OCI-LY7 (cell line): ENCODE data around the gene TAF1B. TPM values are rescaled to one million over a fixed set of nuclear protein-coding genes. Genes with fewer than 3 reads are reported as not detected.
"Not testable (repeated sequence)": the region's sequence is repeated elsewhere in the genome, so short reads cannot be mapped to it uniquely, and the experiment has no call there.

Experiments used
- BruUV-seq: library from RNA; stranded (reverse); fragments of 400-500 nt; replicated peaks from 2 replicates; lab custom pipeline; 2021; lab: Mats Ljungman, UMichigan
- CTCF ChIA-PET: fragments of 300-600 bp; sonication (Branson Sonifier 250); formaldehyde crosslinking; loops from one replicate; lab custom pipeline; 2022; ENCODE audit warnings: antibody characterized with exemption; ENCODE audit not compliant: unreplicated experiment; lab: Charles Lee
- POLR2A ChIA-PET: fragments of 300-600 bp; sonication (Branson Sonifier 250); formaldehyde crosslinking; loops from one replicate; lab custom pipeline; 2022; ENCODE audit warnings: antibody characterized with exemption; lab: Charles Lee
- DNase-seq: peaks from one replicate; pipeline ENCODE4 v3.0.0-alpha.2; 2015; ENCODE audit warnings: low spot score
- H2AFZ ChIP-seq: fragments of 200-600 bp; sonication (generic), shearing (Covaris generic); 2 replicates; pipeline ENCODE4 v1.6.1; 2014; ENCODE audit warnings: mild to moderate bottlenecking, antibody characterized with exemption, low read length, moderate library complexity
- H3K27ac ChIP-seq: fragments of 200-600 bp; sonication (generic); 2 replicates; pipeline ENCODE4 v1.5.1; 2014; ENCODE audit warnings: mixed run types, low read depth, mild to moderate bottlenecking, moderate library complexity, low read length, inconsistent platforms; ENCODE audit not compliant: poor library complexity, severe bottlenecking
- H3K36me3 ChIP-seq: fragments of 200-600 bp; sonication (generic); 2 replicates; pipeline ENCODE4 v1.6.1; 2014; ENCODE audit warnings: mild to moderate bottlenecking, antibody characterized with exemption, low read length, moderate library complexity, mixed read lengths; ENCODE audit not compliant: insufficient read depth
- H3K4me1 ChIP-seq: fragments of 200-600 bp; sonication (generic); 2 replicates; pipeline ENCODE4 v1.5.1; 2014; ENCODE audit warnings: mild to moderate bottlenecking, low read length; ENCODE audit not compliant: insufficient read depth, poor library complexity, severe bottlenecking
- H3K4me2 ChIP-seq: fragments of 200-600 bp; sonication (generic); 2 replicates; pipeline ENCODE4 v1.6.1; 2014; ENCODE audit warnings: mild to moderate bottlenecking, low read length
- H3K4me3 ChIP-seq: fragments of 200-600 bp; sonication (generic); 2 replicates; pipeline ENCODE4 v1.5.1; 2014; ENCODE audit warnings: mild to moderate bottlenecking, low read depth, low read length; ENCODE audit not compliant: poor library complexity, severe bottlenecking
- H3K79me2 ChIP-seq: fragments of 200-600 bp; sonication (generic); 2 replicates; pipeline ENCODE4 v1.6.1; 2016; ENCODE audit warnings: low read depth, mild to moderate bottlenecking, low read length, moderate library complexity, mixed read lengths; ENCODE audit not compliant: insufficient read depth
- H3K9me2 ChIP-seq: fragments of 200-600 bp; sonication (generic); 2 replicates; pipeline ENCODE4 v1.6.1; 2016; ENCODE audit warnings: mild to moderate bottlenecking, low read length, mixed read lengths; ENCODE audit not compliant: insufficient read depth
- H3K9me3 ChIP-seq: fragments of 200-600 bp; sonication (generic); 2 replicates; pipeline ENCODE4 v1.6.1; 2014; ENCODE audit warnings: mild to moderate bottlenecking, mixed run types, low read length, mixed read lengths
- H4K20me1 ChIP-seq: fragments of 200-600 bp; sonication (generic); 2 replicates; pipeline ENCODE4 v1.6.1; 2014; ENCODE audit warnings: mild to moderate bottlenecking, antibody characterized with exemption, low read length, moderate library complexity, mixed read lengths; ENCODE audit not compliant: insufficient read depth
- EZH2phosphoT487 ChIP-seq: fragments of 200-600 bp; sonication (generic); IDR thresholded peaks from 2 replicates; pipeline ENCODE4 v1.6.1; 2018; ENCODE audit warnings: low read depth, borderline replicate concordance, mild to moderate bottlenecking, mixed run types, antibody characterized with exemption, low read length, moderate library complexity, mixed read lengths
- intact Hi-C: fragments of 100-400 bp; cut with micrococcal nuclease; formaldehyde crosslinking; loops from one replicate; pipeline ENCODE4 v1.10.0; 2022; ENCODE audit not compliant: unreplicated experiment
- total RNA-seq, 2 experiments: library from RNA; depleted of rRNA in 1 of 2; stranded (reverse); fragments of >200 nt in 1 of 2; shearing (Covaris generic) in 1 of 2; gene quantifications; 2 replicates each; pipeline ENCODE4 v1.2.3, GENCODE V29; 2014 to 2022
- TF ChIP-seq, protein P1 (sequence below): fragments of 200-600 bp; sonication (generic); conservative IDR thresholded peaks from 2 replicates; pipeline ENCODE4 v1.5.1; 2014; ENCODE audit warnings: mild to moderate bottlenecking, antibody characterized with exemption, low read length, moderate library complexity, mixed read lengths

The TAF1B gene
- total RNA-seq, 2 experiments from 2014 or later: 25.1 to 35.3 TPM

DNA sequence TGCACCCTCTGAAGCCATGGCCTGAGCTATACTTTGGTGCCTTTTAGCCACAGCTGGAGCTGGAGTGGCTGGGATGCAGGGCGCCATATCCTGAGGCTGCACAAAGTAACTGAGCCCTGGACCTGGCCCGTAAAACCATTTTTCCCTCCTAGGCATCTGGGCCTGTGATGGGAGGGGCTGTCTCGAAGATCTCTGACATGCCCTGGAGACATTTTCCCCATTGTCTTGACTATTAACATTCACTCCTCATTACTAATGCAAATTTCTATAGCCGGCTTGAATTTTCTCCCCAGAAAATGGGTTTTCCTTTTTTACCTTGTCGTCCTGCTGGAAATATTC lies 15.4 kb downstream of the TAF1B start:
- Histone ChIP-seq H3K4me2 (no peak overlapping the region), H3K9me2 (no peaks in the 10 kb centered on the region), H4K20me1 (no peaks in the 10 kb centered on the region), H3K4me3 (no peak overlapping the region), H2AFZ (no peak overlapping the region), H3K79me2 (no peaks in the 10 kb centered on the region), H3K9me3 (peaks cover 35% of the 10 kb centered on the region), H3K27ac (no peak overlapping the region), H3K36me3 (peaks cover 74% of the 10 kb centered on the region), H3K4me1 (no peaks in the 10 kb centered on the region)
- no TSS peak for BruUV-seq
- CTCF ChIA-PET: no interaction called here
- TF ChIP-seq, protein P1, sequence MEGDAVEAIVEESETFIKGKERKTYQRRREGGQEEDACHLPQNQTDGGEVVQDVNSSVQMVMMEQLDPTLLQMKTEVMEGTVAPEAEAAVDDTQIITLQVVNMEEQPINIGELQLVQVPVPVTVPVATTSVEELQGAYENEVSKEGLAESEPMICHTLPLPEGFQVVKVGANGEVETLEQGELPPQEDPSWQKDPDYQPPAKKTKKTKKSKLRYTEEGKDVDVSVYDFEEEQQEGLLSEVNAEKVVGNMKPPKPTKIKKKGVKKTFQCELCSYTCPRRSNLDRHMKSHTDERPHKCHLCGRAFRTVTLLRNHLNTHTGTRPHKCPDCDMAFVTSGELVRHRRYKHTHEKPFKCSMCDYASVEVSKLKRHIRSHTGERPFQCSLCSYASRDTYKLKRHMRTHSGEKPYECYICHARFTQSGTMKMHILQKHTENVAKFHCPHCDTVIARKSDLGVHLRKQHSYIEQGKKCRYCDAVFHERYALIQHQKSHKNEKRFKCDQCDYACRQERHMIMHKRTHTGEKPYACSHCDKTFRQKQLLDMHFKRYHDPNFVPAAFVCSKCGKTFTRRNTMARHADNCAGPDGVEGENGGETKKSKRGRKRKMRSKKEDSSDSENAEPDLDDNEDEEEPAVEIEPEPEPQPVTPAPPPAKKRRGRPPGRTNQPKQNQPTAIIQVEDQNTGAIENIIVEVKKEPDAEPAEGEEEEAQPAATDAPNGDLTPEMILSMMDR: no peak
- TF ChIP-seq EZH2phosphoT487: no peak
- DNase-seq: no peak
- POLR2A ChIA-PET: no interaction called here
- intact Hi-C loops: no loop called here

- CTCF ChIA-PET, DNase-seq, H3K4me2 ChIP-seq, H3K27ac ChIP-seq, H3K4me3 ChIP-seq, H3K79me2 ChIP-seq, H3K9me2 ChIP-seq, H4K20me1 ChIP-seq, BruUV-seq, H3K4me1 ChIP-seq, POLR2A ChIA-PET, H2AFZ ChIP-seq, intact Hi-C loops: not testable (repeated sequence)
- Histone ChIP-seq H3K9me3 (peaks cover 35% of the 10 kb centered on the region), H3K36me3 (peaks cover 51% of the 10 kb centered on the region)
These were observed 17.8 kb downstream of the TAF1B start for GRCh38 chr2:9860922-9861580.

DNA sequence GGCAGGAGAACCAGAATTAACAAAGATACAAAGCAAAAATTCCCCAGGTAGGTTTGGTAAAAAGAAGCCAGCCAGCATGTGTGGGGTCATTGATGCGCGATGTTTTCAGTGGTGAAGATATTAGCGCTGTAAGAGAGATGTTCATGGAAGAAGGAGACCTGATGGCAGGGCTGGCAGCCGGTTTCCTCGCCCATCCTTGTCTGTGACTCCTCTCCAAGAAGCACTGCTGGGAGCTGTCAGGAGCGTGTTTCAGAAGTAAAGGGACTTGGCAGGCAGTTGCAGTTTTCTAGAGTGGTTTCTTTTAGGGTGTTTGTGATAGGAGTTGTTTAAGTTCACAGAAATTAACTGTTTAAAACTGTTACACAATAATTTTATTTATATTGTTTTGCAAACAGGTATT lies 24.6 kb downstream of the TAF1B start:
- no peak overlapping the region for H3K4me2 ChIP-seq
- H3K9me2 ChIP-seq: no peaks in the 10 kb centered on the region
- H4K20me1 ChIP-seq: no peaks in the 10 kb centered on the region
- H3K79me2 ChIP-seq: no peaks in the 10 kb centered on the region
- ChIA-PET POLR2A (interaction anchor here (0.6 to 1.1 kb wide), 2 partner anchors 11 to 181 kb away, joined by 3 read pairs; no protein-coding TSS in a partner anchor), CTCF (no interaction called here)
- TF ChIP-seq, protein P1: no peak
- no peak for TF ChIP-seq EZH2phosphoT487
- intact Hi-C loops: no loop called here
- no peak overlapping the region for H3K4me3 ChIP-seq
- no TSS peak for BruUV-seq
- H3K36me3 ChIP-seq: peaks cover 49% of the 10 kb centered on the region
- H3K4me1 ChIP-seq: no peaks in the 10 kb centered on the region
- no peak overlapping the region for H2AFZ ChIP-seq
- H3K27ac ChIP-seq: no peak overlapping the region
- H3K9me3 ChIP-seq: no peaks in the 10 kb centered on the region
- DNase-seq: no peak
